Hematopoietic multipotent progenitor cell treated with erythropoietin and hydrocortisone succinate and interleukin-3 and kit ligand, for 4 days (in vitro differentiated cells): ENCODE data around the gene SH3PXD2A.
A peak's percentile ranks its signal among the peaks of the same experiment; 100 is the strongest.
"Not testable (repeated sequence)": the region's sequence is repeated elsewhere in the genome, so short reads cannot be mapped to it uniquely, and the experiment has no call there.

ENCODE experiments used
- DNase-seq: peaks from one replicate; pipeline ENCODE4 v3.0.0-alpha.2; 2015

SH3PXD2A gene

DNA sequence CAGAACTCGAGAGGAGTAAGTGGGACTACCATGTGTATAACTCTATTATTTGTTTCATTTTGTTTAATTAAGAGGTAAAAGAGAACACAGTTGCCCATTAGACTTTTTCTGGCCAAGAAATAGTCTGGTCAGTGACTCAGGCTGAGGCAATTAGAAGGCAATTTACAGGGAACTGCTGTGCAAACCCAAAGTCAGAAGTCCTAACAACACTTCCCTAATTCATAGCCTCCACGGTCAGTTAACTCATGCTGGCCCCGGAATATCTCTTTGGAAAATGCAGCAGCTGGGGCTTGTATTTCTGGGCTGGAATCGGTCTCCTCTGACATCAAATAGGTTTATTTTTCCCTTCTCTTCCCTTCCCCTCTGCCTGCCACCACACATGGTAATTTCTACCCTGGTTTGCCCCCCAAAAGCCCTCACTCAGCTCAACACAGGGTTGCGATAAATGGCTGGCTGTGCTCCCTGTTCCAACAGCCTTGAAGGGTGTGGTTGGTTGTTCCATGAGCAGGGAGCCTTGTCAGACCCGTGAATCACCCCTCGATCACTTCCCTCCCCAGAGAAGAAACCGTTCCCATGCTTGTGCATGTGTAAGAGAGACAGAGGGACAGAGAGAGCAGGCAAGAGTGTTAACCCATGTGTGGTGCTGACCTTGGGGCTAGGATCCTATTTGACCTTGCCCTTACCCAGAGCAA is 5.3 kb downstream of the SH3PXD2A start:
- no peak for DNase-seq

GRCh38 chr10:103849212-103849877 is 6.0 kb downstream of the SH3PXD2A start:
- no peak for DNase-seq

DNA sequence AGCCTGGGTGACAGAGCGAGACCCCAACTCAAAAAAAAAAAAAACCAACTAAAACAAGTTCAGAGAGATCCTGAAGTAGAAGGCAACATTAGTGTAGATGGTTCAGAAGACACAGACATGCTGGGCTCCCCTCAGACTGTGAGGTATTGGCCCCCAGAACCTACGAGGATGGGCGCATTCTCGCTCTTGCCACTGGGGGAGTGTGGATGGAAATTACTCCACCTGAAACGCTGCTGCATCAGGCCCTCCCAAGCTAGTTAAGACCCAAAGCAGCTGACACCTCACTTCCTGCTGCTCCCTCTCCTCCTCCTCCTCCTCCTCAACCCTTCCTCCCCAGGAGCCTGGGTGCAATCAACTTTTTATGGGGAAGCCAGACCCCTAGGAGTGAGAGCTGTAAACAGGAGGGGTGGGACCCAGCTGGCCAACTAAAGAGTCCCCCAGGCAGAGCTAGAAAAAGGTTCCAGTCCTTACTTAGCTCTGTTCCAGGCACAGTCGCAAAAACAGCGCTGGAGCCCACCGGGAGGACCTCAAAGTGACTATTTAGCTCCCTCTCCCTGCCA is 7.4 kb downstream of the SH3PXD2A start:
- DNase-seq: peak; percentile 48

- no peak for DNase-seq
Observed at GRCh38 chr10:103847346-103847745, 8.0 kb downstream of the SH3PXD2A start.

GRCh38 chr10:103845972-103846371 is 9.4 kb downstream of the SH3PXD2A start:
- peak; percentile 59 for DNase-seq

DNA sequence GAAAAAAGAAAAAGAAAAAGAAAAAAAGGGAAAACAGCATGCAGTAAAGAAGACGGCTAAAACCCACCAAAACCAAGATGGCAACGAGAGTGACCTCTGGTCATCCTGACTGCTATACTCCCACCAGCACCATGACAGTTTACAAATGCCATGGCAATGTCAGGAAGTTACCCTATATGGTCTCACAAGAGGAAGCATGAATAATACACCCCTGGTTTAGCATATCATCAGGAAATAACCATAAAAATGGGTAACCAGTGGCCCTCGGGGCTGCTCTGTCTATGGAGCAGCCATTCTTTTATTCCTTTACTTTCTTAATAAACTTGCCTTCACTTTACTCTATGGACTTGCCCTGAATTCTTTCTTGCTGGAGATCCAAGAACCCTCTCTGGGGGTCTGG is 10.0 kb downstream of the SH3PXD2A start:
- DNase-seq: not testable (repeated sequence)

- DNase-seq: no peak
Observed at GRCh38 chr10:103843854-103844570, 11.4 kb downstream of the SH3PXD2A start.

DNA sequence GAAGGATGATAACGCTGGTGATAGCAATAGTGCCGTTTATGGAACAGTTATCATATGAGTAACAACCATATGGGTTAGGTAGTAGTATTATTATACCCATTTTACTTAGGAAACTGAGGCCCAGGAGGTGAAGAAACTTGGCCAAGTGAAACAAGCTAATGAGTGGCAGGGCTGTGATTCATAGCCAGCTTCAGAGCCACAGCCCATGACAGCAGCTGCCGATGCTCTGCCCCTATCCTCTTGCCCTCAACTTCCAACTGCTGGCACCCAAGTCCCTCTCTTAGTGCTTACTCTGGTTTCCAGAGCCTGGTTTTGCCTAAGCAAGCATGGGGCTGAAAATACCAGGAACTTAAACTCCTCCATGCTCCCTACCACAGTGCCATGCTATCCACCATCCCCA is 12.3 kb downstream of the SH3PXD2A start:
- no peak for DNase-seq

GRCh38 chr10:103842605-103843004 is 12.8 kb downstream of the SH3PXD2A start:
- no peak for DNase-seq

DNA sequence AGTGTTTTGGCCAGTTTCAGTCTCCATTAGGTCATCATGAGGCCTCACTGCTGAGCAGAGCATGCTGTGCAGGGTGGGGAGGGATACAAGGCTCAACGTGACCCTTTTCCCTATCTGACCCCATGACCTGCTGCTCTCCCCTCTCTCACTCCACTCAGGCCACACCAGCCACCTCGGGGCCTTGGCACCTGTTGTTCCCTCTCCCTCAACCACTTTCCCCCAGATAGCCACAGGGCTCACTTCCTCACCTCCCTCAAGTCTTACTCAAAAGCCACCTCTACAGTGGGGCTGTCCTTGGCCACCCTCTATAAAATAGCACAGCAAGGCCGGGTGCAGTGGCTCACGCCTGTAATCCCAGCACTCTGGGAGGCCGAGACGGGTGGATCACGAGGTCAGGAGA is 13.9 kb downstream of the SH3PXD2A start:
- no peak for DNase-seq

GRCh38 chr10:103840740-103841070 is 14.7 kb downstream of the SH3PXD2A start:
- DNase-seq: no peak

- no peak for DNase-seq
Observed at GRCh38 chr10:103839872-103840739, 15.3 kb downstream of the SH3PXD2A start.

- no peak for DNase-seq
Observed at GRCh38 chr10:103839519-103839871, 15.9 kb downstream of the SH3PXD2A start.

GRCh38 chr10:103838862-103839518 is 16.4 kb downstream of the SH3PXD2A start:
- DNase-seq: no peak

DNA sequence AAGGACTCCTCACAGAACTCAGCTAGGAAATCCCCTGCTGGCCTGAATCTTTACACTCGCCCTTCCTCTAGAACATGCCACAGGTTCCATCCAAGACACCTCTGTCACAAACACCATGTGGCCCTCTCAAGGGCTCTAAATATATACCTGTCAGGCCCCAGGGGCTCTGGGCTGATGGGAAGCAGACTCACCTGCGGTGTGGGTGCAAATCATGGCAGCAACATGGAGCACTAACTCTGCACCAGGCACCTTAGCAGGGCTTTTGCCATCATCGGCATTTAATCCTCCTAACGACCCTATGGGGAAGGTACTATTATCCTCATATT is 17.3 kb downstream of the SH3PXD2A start:
- DNase-seq: no peak

DNA sequence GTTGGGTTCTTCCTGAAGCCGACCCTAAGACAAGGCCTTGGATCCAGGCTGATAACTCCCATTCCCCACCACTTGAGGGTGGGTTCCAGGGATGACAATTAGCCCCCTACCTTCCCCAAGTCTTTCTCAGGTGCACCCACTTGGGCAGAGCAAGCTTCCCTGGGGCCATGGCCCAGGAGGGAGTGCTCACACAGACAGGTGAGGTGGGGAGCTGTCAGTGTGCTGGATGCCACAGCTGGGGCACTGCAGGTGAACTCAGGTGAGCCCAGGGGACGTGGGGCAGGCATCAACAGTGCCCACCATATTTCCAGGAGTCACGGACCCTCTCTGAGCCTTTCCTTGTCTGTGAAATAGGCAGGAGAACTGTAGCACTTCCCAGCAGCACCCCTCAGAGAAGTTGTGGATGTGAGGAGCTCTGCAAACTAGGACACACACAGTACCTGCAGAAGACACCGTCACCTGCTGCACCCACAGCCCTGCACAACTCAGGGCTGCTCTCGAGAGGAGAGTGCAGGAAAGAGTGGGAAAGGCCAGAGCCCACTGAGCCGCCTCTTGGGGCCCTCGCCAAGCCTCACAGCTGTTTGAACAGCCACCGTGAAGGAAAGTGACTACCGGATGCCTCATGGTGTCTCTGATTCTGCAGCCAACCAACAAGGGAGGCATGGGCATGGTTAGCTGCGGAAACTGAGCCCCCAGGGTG is 17.9 kb downstream of the SH3PXD2A start:
- no peak for DNase-seq

DNA sequence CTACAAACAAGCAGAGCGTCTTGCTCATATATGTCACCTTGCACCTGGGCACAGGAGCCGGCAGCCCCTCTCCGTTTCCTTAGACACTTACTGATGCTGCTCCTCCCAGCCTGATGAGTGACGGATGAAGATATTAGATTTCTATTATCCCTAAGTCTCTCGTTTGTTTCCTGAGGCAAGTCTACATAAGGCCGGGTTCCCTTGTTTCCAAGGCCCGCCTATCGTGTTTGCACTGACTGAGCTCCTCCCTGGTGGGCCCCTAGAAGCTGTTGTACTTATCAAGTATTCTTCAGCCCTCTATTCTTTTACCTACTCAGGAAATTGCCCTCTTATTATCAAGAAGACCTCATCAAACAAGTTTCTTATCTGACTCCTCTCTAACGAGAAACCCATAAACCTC is 18.5 kb downstream of the SH3PXD2A start:
- DNase-seq: no peak

- no peak for DNase-seq
Observed at GRCh38 chr10:103836273-103836672, 19.1 kb downstream of the SH3PXD2A start.

DNA sequence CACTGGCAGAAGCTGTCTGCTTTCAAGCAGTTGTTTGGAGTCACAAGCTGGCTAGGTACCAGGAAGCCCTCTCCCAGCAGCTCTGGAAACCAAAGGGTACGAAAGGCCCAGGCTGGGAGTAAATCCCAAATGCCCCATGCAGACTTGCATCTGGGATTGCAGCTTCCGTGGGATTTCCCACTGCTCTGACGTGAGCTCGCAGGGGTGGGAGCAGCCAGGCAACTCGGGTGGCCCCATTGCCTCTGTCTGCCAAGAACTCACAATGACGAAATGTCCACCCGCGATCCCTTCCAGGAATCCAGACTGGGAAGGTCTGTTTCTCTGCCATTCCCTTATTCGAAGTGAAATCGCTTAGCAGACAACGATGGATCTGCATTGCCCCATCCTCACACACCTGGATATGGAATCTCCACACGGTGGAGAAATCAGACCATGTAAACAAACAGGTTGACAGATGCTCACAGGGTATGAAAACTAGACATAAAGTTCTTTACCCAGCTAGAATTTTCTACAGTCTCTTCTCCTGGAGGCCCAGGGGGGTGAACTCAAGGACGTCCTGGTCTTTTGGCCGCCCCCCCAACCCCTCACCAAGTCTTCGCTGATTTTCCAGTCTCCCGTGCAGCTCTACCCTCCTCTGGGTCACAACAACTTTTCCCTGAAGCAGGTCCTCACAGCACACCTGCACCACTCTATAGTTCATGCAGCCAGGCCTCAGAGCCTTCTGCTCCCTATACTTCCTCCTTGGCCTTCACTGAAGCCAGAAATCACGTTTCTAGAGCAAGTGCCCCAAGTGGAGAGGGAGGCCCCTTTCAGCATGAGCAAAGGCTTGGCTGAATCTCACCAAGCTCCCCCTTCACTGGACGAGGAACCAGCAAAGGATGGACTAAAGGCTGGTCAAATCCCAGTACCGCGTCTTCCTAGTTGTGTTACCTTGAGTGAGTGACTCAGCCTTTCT is 20.0 kb downstream of the SH3PXD2A start:
- DNase-seq: no peak

DNA sequence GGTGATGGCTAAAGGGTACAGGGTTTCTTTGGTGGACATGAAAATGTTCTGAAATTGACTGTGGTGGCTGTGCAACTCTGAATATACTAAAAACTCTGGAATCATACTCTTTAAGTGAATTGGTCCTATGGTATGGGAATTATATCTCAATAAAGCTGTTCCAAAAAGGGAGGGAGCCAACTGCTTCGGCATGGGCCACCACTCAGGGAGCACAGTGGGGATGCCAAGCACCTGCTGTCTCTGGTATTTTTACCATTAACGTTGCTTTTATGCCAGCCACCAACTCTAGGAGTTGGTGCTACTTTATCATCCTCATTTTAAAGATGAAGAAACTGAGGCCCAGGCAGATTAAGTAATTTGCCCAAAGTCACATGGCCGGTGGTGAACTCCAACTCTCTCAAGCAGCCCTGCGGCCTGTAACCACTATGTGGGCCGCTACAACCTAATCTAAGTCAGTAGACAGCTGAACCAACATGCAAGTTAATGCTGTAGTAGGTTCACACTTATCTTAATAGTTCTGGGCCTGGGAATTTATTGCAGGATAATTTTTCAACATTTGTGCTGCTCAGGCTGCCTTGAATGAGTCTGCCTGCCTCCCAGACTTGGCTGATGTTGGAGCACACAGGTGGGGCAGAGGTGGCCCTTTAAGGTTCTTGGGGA is 20.8 kb downstream of the SH3PXD2A start:
- no peak for DNase-seq
